Endodermal cell (in vitro differentiated cells): ENCODE data around the gene ELMO1. TPM values are rescaled to one million over a fixed set of nuclear protein-coding genes. Genes with fewer than 3 reads are reported as not detected.

Experiments
- DNase-seq: peaks from one replicate; pipeline ENCODE4 v3.0.0-alpha.2; 2017
- H3K27ac ChIP-seq: 2 replicates; pipeline ENCODE4 v1.5.1; 2013; ENCODE audit warnings: mild to moderate bottlenecking, low read depth, low read length, moderate library complexity
- H3K27me3 ChIP-seq: 2 replicates; pipeline ENCODE4 v1.6.1; 2013; ENCODE audit warnings: mild to moderate bottlenecking, low read length, moderate library complexity; ENCODE audit not compliant: insufficient read depth, control insufficient read depth, poor library complexity, severe bottlenecking
- H3K36me3 ChIP-seq: 2 replicates; pipeline ENCODE4 v1.7.0; 2013; ENCODE audit warnings: mild to moderate bottlenecking, low read length, moderate library complexity; ENCODE audit not compliant: control insufficient read depth, insufficient read depth
- H3K4me1 ChIP-seq: one replicate; pipeline ENCODE4 v1.7.0; 2013; ENCODE audit warnings: low read length; ENCODE audit not compliant: control insufficient read depth, insufficient read depth
- H3K4me3 ChIP-seq: 2 replicates; pipeline ENCODE4 v1.5.1; 2013; ENCODE audit warnings: mild to moderate bottlenecking, low read length, moderate library complexity
- H3K9ac ChIP-seq: 2 replicates; pipeline ENCODE4 v1.6.1; 2013; ENCODE audit warnings: mild to moderate bottlenecking, low read length, moderate library complexity; ENCODE audit not compliant: poor library complexity, severe bottlenecking; ENCODE audit errors: extremely low read depth
- H3K9me3 ChIP-seq: 2 replicates; pipeline ENCODE4 v1.6.1; 2013; ENCODE audit warnings: mild to moderate bottlenecking, low read length, moderate library complexity; ENCODE audit not compliant: control insufficient read depth
- H3K27ac Mint-ChIP-seq: 2 replicates; pipeline ENCODE4 v1.8.0; 2020; ENCODE audit warnings: mixed read lengths
- H3K27me3 Mint-ChIP-seq: 2 replicates; pipeline ENCODE4 v1.8.0; 2021; ENCODE audit warnings: mild to moderate bottlenecking, mixed read lengths; ENCODE audit not compliant: insufficient read depth
- H3K36me3 Mint-ChIP-seq: 2 replicates; pipeline ENCODE4 v1.8.0; 2020; ENCODE audit warnings: low read depth, mixed read lengths
- H3K4me1 Mint-ChIP-seq: 2 replicates; pipeline ENCODE4 v1.8.0; 2020; ENCODE audit warnings: mixed read lengths
- H3K4me3 Mint-ChIP-seq: 2 replicates; pipeline ENCODE4 v1.8.0; 2020; ENCODE audit warnings: mild to moderate bottlenecking, moderate library complexity, mixed read lengths
- H3K9me3 Mint-ChIP-seq: 2 replicates; pipeline ENCODE4 v1.8.0; 2020; ENCODE audit warnings: mild to moderate bottlenecking, mixed read lengths
- CTCF ChIP-seq: fragments of 200-600 bp; sonication (generic); conservative IDR thresholded peaks from 2 replicates; pipeline ENCODE4 v1.5.0; 2021; ENCODE audit warnings: antibody characterized with exemption, mild to moderate bottlenecking
- WGBS, 2 experiments: methylation state at CpG; one replicate each; pipeline versions ENCODE4 v1.1.5 to v1.1.7; 2013; ENCODE audit warnings: missing lambda C conversion rate in 2 of 2, mixed read lengths in 1 of 2; ENCODE audit not compliant: insufficient coverage in 1 of 2, insufficient read length in 1 of 2; 5-methylcytosine and 5-hydroxymethylcytosine counted together
- total RNA-seq, 2 donors: library from RNA; stranded (reverse); fragmentation: NEBNext Ultra II Directional in 1 of 2; extraction: Animal tissue kit (Norgen Biotek cat#: 25700) in 1 of 2; gene quantifications; 2 replicates in 1 of 2; 3 replicates in 1 of 2; pipeline ENCODE4 v1.2.1, GENCODE V29; 2021

The ELMO1 gene
- total RNA-seq, 2 donors from 2014 or later: 120 to 131 TPM

- Histone ChIP-seq H3K4me1 (peaks cover 4% of the 10 kb centered on the region), H3K27ac (no peak overlapping the region), H3K4me3 (no peak overlapping the region), H3K9ac (no peak overlapping the region), H3K9me3 (no peaks in the 10 kb centered on the region), H3K27me3 (no peaks in the 10 kb centered on the region), H3K36me3 (no peaks in the 10 kb centered on the region)
- peaks cover 25% of the 10 kb centered on the region for H3K4me1 Mint-ChIP-seq
- no peak for DNase-seq
- H3K27me3 Mint-ChIP-seq: no peaks in the 10 kb centered on the region
- H3K9me3 Mint-ChIP-seq: no peaks in the 10 kb centered on the region
- no peak overlapping the region for H3K4me3 Mint-ChIP-seq
- H3K36me3 Mint-ChIP-seq: peaks cover 22% of the 10 kb centered on the region
- 72% methylated on average over 2 of the region's 2 CpGs; no CpG with 5 or more reads in 1 of the 2 experiments for WGBS, 2 experiments
- no peak overlapping the region for H3K27ac Mint-ChIP-seq
- TF ChIP-seq CTCF: no peak
Measured at GRCh38 chr7:36946401-36946739, 502.3 kb downstream of the ELMO1 start.

GRCh38 chr7:36945612-36946400, 502.9 kb downstream of the ELMO1 start:
- no peaks in the 10 kb centered on the region for H3K27me3 Mint-ChIP-seq
- Histone ChIP-seq H3K36me3 (no peaks in the 10 kb centered on the region), H3K9me3 (no peaks in the 10 kb centered on the region), H3K27me3 (no peaks in the 10 kb centered on the region), H3K9ac (no peak overlapping the region), H3K4me1 (peaks cover 4% of the 10 kb centered on the region), H3K4me3 (no peak overlapping the region), H3K27ac (no peak overlapping the region)
- no peak overlapping the region for H3K27ac Mint-ChIP-seq
- peaks cover 20% of the 10 kb centered on the region for H3K4me1 Mint-ChIP-seq
- DNase-seq: no peak
- 85 to 92% methylated on average over 5 to 7 of the region's 7 CpGs for WGBS, 2 experiments
- H3K4me3 Mint-ChIP-seq: no peak overlapping the region
- H3K36me3 Mint-ChIP-seq: peaks cover 21% of the 10 kb centered on the region
- TF ChIP-seq CTCF: no peak
- H3K9me3 Mint-ChIP-seq: no peaks in the 10 kb centered on the region

DNA sequence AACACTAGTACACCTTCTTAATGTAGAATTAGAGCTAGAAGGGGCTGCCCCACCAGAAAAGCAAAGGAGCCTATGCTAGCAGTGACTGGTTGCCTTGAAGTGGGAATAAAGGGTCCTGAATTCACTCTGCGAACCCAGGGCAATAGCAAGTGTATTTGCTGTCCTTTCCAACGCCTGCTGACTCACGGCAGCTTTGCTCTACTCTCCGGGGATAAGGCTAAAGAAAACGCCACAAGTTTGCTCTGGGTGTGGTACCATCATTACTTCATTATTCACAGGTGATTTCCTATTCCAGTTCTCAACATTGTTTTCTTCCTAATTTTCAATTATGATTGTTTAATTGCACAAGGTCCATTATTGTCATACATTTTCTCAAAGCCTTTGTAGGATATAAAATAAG, 503.8 kb downstream of the ELMO1 start:
- DNase-seq: no peak
- Histone ChIP-seq H3K9ac (no peak overlapping the region), H3K9me3 (peaks cover 4% of the 10 kb centered on the region), H3K36me3 (no peaks in the 10 kb centered on the region), H3K4me3 (no peak overlapping the region), H3K27ac (no peak overlapping the region), H3K4me1 (no peaks in the 10 kb centered on the region), H3K27me3 (no peaks in the 10 kb centered on the region)
- no peaks in the 10 kb centered on the region for H3K9me3 Mint-ChIP-seq
- TF ChIP-seq CTCF: no peak
- no peak overlapping the region for H3K4me3 Mint-ChIP-seq
- no peaks in the 10 kb centered on the region for H3K27me3 Mint-ChIP-seq
- peaks cover 10% of the 10 kb centered on the region for H3K4me1 Mint-ChIP-seq
- H3K27ac Mint-ChIP-seq: peak overlapping the region; percentile 31
- peaks cover 19% of the 10 kb centered on the region for H3K36me3 Mint-ChIP-seq
- WGBS, 2 experiments: 91 to 93% methylated on average over 5 of the region's 5 CpGs
